GM19193 (cell line): ENCODE data around the gene SLC35A3.
A peak's percentile ranks its signal among the peaks of the same experiment; 100 is the strongest.

Experiments
- POLR2A ChIP-seq: IDR thresholded peaks from 4 replicates; pipeline ENCODE4 v1.6.1; 2011; ENCODE audit not compliant: insufficient read depth, insufficient read length; ENCODE audit errors: extremely low read depth

The SLC35A3 gene

DNA sequence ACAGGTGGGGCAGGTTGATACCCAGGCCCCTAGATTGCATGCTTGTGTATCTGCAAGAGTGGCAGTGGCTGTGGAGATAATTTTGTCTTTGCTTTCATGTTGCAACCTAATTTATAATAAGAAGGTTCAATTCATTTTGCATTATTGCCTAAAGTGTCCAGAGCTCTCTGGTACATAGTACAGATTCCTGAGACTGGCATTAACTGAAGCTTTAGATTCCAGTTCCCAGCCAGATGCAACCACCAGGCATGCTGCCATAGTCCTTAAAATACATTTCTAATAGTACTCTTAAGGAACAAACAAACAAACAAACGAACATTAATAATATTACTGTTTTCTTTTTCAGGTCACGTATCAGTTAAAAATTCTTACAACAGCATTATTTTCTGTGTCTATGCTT is 36.9 kb downstream of the SLC35A3 start:
- no peak for TF ChIP-seq POLR2A

DNA sequence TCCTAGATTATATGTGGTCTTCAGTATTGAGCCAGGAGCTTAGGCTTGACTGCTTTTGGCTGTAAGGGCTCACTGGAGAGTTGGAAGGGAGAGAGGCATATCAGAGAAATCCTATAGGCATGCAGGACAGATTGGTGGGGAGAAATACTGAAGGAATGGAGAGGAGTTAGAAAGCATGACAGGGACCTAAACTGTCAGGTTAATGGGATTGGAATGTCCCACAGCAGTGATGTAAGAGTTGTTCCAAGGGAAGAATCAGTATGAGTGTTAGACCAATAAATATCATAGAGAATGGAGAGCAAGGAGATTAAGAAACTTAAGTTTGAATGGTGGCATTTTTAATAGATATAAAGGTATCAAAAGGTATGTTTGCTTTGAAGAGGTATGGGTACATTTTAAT is 39.7 kb downstream of the SLC35A3 start:
- no peak for TF ChIP-seq POLR2A

- TF ChIP-seq POLR2A = no peak
Observed at GRCh38 chr1:100010804-100011203, 41.0 kb downstream of the SLC35A3 start.

DNA sequence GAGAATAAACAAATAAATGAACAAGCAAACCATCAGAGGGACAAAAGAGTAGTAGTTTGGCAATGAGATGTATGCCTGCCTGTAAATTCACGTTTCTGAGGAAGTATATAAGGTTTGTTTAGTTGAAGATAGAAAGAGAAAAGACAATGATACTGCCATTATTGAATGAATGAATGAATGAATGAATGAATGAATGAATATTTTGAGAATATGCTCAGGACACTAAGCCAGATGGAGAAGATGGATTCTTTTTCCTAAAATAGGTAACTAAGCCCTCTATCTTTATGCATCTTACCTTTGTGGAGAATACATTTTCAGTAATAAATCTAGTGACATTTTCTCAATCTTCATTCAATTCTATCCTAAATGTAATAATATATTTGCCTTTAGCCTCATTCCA is 49.4 kb downstream of the SLC35A3 start:
- no peak for TF ChIP-seq POLR2A

GRCh38 chr1:100023482-100023881 is 53.7 kb downstream of the SLC35A3 start:
- no peak for TF ChIP-seq POLR2A

GRCh38 chr1:100027212-100027611 is 57.4 kb downstream of the SLC35A3 start:
- TF ChIP-seq POLR2A = no peak

DNA sequence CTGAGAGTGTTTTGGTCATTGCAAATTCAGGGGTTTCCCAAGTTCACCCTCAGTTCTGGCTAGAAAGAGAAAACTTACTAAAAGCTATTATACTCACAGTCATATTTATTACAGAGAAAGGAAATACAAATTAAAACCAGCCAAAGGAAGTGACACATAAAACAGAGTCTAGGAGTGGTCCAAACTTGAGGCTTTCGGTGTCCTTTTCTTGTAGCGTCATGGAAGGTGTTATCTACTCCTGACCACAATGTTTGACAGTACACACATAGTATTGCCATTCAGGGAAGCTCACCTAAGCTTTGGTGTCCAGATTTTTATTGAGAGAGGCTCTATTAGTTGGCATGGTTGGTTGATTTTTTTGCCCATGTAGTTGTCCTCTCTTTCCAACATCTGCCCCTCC is 59.0 kb downstream of the SLC35A3 start:
- no peak for TF ChIP-seq POLR2A

GRCh38 chr1:100034470-100034869 is 64.7 kb downstream of the SLC35A3 start:
- no peak for TF ChIP-seq POLR2A

GRCh38 chr1:100035214-100035613 is 65.4 kb downstream of the SLC35A3 start:
- no peak for TF ChIP-seq POLR2A

DNA sequence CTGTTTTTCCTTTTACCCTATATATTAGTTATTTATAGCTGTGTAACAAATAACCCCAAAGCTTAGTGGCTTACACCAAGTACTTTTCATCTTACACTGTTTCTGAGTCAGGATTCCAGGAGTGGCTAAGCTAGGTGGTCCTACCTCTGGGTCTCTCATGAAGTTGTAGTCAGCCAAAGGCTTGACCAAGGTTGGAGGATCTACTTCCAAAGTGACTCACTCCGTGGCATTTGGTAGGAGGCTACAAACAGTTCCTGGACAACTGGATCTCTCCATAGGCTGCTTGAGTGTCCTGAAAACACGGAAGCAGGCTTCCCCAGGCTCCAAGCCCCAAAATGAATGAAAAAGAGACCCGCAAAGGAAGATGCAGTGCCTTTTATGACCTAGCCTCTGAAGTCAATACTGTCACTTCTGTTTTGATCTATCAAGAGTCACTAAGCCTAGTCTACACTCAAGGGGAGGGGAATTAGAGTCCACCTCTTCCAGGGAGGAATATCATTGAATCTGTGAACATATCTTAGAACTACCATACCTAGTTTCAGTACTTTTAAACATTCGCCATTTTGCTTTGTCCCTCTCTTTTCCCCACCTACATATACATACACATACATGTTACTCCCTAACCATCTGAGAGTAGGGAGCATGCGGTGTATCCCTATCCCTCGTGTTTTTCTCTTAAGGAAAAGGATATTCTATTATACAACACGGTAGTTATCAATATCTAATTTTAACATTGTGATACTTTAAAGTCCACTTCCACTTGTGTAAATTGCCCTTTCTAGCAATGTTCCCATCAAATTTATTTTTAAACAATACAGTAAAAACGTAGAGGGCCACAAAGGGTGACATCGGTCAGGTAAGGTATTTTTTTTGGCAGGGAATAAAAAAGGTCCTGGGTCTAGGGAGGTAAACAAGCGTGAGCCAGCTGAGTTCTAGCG is 67.2 kb downstream of the SLC35A3 start:
- TF ChIP-seq POLR2A = no peak

DNA sequence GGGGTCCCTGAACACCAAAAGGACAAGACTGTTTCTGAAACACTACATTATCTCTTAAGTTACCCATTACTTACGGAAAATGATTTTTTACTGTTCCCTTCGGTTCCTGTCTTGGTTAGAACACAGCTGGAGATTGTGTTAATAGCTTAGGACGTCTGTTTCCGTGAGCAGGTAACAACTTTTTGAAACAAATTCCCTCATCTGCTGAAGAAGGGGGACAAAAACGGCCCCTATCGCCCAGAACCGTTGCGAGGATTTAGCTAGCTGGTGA is 67.8 kb downstream of the SLC35A3 start:
- TF ChIP-seq POLR2A = no peak

DNA sequence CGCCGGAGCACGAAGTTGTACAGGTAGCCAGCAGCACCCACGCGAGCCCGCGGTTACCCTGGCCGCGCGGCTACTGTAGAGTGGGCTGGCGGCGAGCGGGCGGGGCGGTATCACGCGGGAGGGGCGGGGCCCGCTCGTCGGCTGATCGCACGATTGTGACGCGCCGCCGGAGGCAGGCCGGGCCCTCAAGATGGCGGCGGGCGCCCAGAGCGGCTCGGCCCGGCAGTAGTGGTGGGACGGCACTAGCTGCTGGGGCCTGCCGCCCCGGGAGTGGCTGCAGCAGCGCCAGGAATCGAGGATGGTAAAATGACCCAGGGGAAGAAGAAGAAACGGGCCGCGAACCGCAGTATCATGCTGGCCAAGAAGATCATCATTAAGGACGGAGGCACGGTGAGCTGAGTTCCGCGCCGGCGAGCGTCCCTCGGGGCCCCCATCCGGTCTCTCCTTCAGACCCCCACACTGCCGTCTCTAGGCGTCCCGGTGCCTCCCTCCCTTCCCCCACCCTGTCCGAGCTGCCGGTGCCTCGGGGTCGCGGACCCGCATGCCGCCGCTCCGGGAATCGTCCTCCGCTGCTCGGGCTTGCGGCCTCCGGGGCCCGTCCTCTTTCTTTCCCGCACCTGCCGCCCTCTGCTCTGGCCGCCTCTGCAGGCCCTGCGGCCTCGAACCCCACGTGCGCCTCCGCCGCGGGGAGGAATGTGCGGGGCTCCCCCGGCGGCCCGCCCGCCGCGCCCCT is 68.3 kb downstream of the SLC35A3 start:
- peak; percentile 96 for TF ChIP-seq POLR2A

DNA sequence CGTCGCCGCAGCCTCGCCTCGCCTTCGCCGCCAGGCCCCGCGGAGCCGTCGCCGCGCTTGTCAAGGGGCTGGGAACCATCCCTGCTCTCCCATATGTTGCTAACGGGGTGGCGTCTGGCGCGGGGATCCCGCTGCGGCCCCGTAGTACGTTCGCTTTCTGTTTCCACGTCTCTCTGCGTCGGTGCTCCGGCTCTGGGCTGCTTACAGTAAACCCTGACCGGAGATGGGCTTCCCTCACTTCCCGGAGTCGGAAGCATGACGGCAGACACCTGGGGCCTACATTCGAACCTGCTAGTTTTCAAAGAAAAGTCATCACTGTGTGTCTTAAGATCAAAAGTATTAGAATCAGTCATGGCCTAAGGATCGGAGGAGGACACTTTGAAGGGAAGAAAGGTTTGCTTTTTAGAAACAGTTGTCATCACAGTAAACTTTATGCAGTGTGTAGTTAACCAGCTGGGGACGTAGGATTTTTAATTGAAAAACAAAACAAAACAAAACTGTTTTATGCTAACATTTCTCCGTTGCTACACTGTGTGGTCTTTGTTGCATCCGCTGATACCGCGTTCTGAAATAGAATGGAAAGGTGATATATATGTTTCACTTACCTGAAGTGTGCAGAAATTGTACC is 69.0 kb downstream of the SLC35A3 start:
- peak; percentile 39 for TF ChIP-seq POLR2A

DNA sequence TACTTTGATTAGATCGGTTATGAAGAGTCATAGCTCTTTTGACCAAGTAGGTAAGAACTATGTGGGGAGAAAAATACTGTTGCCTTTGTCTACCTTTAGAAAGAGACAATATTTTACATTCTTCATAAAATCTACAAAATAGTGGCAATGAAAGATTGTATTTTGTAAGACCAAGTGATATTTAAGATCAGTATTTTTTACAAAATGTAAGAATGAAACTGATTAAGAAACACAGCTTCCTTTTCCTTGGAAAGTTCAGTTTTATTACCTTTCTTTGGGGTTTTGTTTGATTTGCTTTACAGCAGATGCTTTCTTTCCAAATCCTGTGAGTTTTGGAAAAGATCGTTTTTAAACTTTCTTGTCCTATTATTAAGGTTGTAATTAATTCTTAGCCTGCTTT is 69.8 kb downstream of the SLC35A3 start:
- TF ChIP-seq POLR2A = no peak

GRCh38 chr1:100045206-100045605 is 75.4 kb downstream of the SLC35A3 start:
- no peak for TF ChIP-seq POLR2A

DNA sequence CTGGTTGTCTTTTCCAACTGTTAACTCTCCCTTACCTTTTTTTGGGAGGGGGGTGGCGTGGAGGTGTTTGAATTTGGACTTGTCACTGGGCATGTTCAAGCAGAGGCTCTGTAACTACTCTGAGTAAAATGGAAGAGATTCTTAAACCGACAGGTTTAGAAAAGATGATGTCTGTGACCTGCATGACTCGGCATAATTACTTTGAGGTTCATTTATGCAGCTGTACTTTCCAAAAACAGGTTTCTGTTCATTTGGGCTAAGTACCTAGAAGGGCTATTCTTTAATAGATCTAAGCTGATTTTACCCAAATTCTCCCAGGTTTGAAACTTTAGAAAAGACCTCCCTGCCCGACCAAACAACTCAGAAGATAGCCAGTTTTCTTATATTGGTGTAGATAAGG is 80.3 kb downstream of the SLC35A3 start:
- TF ChIP-seq POLR2A = no peak
